ENCODE data around the gene ACSM6.

GRCh38 chr10:95229724-95230627, 35.9 kb downstream of the ACSM6 start:
- TF ChIP-seq EZH2 (IDR thresholded peaks at IDR 0.05; ENCODE audit: borderline replicate concordance, low read length) (no peak), CTCF (IDR thresholded peaks at IDR 0.05; ENCODE audit: low read length) (no peak)
